Esophagus squamous epithelium (tissue), 4 donors: ENCODE measurements around the gene CHAF1A.

Experiments
- POLR2A ChIP-seq, 4 donors: fragments of 450-650 bp; IDR thresholded peaks; one replicate each; pipeline ENCODE4 v1.6.1; 2017; ENCODE audit warnings: antibody characterized with exemption in 4 of 4, mild to moderate bottlenecking in 4 of 4, moderate library complexity in 3 of 4
- TF ChIP-seq, protein P1 (sequence below), 6 experiments: fragments of 450-650 bp in 4 of 6; fragments of 200-600 bp in 2 of 6; sonication (generic) in 2 of 6; IDR thresholded peaks; one replicate each; pipeline ENCODE4 v1.5.1; 2016 to 2019; ENCODE audit warnings: antibody characterized with exemption in 6 of 6, mild to moderate bottlenecking in 4 of 6, moderate library complexity in 4 of 6

DNA sequence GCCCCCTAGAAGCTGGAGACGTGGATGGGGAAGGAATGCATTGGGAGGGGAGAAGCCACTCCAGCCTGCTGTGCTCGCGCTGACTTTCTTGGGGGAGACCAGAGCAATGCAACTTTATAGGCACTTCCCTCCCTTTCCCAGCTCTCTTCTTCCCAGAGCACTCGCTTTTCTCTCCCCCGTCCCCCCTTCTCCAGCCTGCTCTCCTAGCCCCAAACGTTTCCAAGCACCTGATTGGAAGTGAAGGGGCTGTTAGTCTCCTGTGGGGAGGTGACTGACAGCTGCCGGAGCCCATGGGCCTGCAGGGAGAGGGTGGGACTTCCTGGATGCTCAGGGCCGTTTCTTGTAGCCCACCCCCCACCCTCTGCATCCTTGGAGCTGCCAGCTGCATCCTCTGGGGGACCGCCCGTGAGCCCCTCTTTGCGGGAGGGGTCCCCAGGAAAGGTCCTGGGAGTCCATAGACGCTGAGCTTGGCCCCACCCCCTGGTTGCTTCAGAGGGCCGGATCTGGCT lies 72.1 kb downstream of the CHAF1A start:
- TF ChIP-seq, protein P1, sequence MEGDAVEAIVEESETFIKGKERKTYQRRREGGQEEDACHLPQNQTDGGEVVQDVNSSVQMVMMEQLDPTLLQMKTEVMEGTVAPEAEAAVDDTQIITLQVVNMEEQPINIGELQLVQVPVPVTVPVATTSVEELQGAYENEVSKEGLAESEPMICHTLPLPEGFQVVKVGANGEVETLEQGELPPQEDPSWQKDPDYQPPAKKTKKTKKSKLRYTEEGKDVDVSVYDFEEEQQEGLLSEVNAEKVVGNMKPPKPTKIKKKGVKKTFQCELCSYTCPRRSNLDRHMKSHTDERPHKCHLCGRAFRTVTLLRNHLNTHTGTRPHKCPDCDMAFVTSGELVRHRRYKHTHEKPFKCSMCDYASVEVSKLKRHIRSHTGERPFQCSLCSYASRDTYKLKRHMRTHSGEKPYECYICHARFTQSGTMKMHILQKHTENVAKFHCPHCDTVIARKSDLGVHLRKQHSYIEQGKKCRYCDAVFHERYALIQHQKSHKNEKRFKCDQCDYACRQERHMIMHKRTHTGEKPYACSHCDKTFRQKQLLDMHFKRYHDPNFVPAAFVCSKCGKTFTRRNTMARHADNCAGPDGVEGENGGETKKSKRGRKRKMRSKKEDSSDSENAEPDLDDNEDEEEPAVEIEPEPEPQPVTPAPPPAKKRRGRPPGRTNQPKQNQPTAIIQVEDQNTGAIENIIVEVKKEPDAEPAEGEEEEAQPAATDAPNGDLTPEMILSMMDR (IDR thresholded peaks at IDR 0.05), result no peak
- TF ChIP-seq POLR2A (IDR thresholded peaks at IDR 0.05), result no peak
